Neural cell (in vitro differentiated cells): ENCODE results near the gene KCNAB2.

ENCODE experiments used
- EZH2 ChIP-seq: fragments of 200-600, 300-800 bp; shearing (Covaris generic), sonication (generic); IDR thresholded peaks from 2 replicates; pipeline ENCODE4 v1.6.1; 2014; ENCODE audit warnings: antibody characterized with exemption, low read length, borderline replicate concordance, mild to moderate bottlenecking; ENCODE audit not compliant: insufficient read depth, poor library complexity, severe bottlenecking
- RAD21 ChIP-seq: fragments of 450-650 bp; conservative IDR thresholded peaks from 2 replicates; pipeline ENCODE4 v1.6.1; 2014; ENCODE audit warnings: antibody characterized with exemption, mild to moderate bottlenecking, moderate library complexity
- SMC3 ChIP-seq: fragments of 450-650 bp; conservative IDR thresholded peaks from 2 replicates; pipeline ENCODE4 v1.6.1; 2014; ENCODE audit warnings: antibody characterized with exemption, mild to moderate bottlenecking, moderate library complexity; ENCODE audit not compliant: poor library complexity
- TF ChIP-seq, protein P1 (sequence below): fragments of 450-650 bp; IDR thresholded peaks from 2 replicates; pipeline ENCODE4 v1.5.1; 2014; ENCODE audit warnings: antibody characterized with exemption, mild to moderate bottlenecking, moderate library complexity; ENCODE audit not compliant: poor library complexity, severe bottlenecking

DNA sequence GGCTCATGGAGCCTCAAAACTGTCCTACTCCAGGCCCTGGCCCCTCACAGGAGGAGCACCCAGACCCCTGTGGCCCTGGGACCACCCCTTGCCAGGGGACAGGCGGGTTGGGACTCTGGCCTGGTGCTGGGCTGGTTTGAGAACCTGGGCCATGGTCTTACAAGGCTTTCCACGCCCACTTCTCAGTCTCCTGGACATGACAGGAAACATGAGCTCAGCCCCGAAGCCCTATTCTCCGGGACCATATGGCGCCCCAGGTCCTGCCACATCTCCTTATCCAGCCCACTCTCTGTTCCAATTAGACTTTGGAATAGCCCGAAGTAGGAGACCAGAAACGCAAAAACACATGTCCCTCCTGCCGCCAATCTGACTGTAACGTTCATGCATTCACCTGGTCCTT is 47.9 kb downstream of the KCNAB2 start:
- TF ChIP-seq SMC3: no peak
- TF ChIP-seq EZH2: no peak
- TF ChIP-seq, protein P1, sequence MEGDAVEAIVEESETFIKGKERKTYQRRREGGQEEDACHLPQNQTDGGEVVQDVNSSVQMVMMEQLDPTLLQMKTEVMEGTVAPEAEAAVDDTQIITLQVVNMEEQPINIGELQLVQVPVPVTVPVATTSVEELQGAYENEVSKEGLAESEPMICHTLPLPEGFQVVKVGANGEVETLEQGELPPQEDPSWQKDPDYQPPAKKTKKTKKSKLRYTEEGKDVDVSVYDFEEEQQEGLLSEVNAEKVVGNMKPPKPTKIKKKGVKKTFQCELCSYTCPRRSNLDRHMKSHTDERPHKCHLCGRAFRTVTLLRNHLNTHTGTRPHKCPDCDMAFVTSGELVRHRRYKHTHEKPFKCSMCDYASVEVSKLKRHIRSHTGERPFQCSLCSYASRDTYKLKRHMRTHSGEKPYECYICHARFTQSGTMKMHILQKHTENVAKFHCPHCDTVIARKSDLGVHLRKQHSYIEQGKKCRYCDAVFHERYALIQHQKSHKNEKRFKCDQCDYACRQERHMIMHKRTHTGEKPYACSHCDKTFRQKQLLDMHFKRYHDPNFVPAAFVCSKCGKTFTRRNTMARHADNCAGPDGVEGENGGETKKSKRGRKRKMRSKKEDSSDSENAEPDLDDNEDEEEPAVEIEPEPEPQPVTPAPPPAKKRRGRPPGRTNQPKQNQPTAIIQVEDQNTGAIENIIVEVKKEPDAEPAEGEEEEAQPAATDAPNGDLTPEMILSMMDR: no peak
- TF ChIP-seq RAD21: no peak
